GM12891 (cell line): ENCODE results near the gene PLCH2.

Source experiments
- POLR2AphosphoS5 ChIP-seq: IDR thresholded peaks from 2 replicates; pipeline ENCODE4 v1.6.1; 2011; ENCODE audit warnings: low read depth, low read length, control low read depth
- SPI1 ChIP-seq: IDR thresholded peaks from 2 replicates; pipeline ENCODE4 v1.6.1; 2011; ENCODE audit warnings: low read depth, low read length, control low read depth

DNA sequence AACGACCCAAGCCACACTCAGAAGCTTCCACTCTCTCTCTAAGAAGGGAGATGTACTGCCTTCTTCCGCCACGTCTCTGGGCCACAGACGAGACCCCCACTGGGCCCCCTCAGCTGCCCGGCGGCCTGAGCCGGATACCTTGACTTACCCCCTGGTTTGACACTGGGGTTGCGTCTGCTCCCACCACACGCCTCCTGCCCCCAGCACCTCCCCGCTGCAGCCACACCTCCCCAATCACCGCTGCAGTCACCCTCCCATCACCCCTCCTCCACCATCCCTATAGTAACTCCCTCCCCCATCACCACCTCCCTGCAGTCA, 39.6 kb downstream of the PLCH2 start:
- TF ChIP-seq POLR2AphosphoS5: no peak
- no peak for TF ChIP-seq SPI1
